Hepatocyte (in vitro differentiated cells): ENCODE results near the gene MICAL3.

Experiments used
- EZH2 ChIP-seq: fragments of 200-600 bp; sonication (generic); IDR thresholded peaks from 2 replicates; pipeline ENCODE4 v1.6.1; 2016; ENCODE audit warnings: antibody characterized with exemption, mild to moderate bottlenecking, borderline replicate concordance
- TF ChIP-seq, protein P1 (sequence below): fragments of 200-600 bp; sonication (generic); IDR thresholded peaks from 2 replicates; pipeline ENCODE4 v1.5.1; 2016; ENCODE audit warnings: antibody characterized with exemption, mild to moderate bottlenecking; ENCODE audit not compliant: poor library complexity

GRCh38 chr22:18021431-18021830, 2.9 kb downstream of the MICAL3 start:
- TF ChIP-seq, protein P1, sequence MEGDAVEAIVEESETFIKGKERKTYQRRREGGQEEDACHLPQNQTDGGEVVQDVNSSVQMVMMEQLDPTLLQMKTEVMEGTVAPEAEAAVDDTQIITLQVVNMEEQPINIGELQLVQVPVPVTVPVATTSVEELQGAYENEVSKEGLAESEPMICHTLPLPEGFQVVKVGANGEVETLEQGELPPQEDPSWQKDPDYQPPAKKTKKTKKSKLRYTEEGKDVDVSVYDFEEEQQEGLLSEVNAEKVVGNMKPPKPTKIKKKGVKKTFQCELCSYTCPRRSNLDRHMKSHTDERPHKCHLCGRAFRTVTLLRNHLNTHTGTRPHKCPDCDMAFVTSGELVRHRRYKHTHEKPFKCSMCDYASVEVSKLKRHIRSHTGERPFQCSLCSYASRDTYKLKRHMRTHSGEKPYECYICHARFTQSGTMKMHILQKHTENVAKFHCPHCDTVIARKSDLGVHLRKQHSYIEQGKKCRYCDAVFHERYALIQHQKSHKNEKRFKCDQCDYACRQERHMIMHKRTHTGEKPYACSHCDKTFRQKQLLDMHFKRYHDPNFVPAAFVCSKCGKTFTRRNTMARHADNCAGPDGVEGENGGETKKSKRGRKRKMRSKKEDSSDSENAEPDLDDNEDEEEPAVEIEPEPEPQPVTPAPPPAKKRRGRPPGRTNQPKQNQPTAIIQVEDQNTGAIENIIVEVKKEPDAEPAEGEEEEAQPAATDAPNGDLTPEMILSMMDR: no peak
- TF ChIP-seq EZH2: no peak
